ENCODE results near the gene CILP. TPM values are rescaled to one million over a fixed set of nuclear protein-coding genes. Genes with fewer than 3 reads are reported as not detected.
"Not testable (repeated sequence)": the region's sequence is repeated elsewhere in the genome, so short reads cannot be mapped to it uniquely, and the experiment has no call there.

Gene CILP
- total and polyA plus RNA-seq, 2 donors: 49.3 to 72.2 TPM

GRCh38 chr15:65245096-65245856, 34.0 kb upstream of the CILP start:
- 49% methylated on average over 11 of the region's 11 CpGs for WGBS
- Histone ChIP-seq H3K27ac (ENCODE audit: low read depth) (no peak overlapping the region), H3K4me1 (ENCODE audit: insufficient read depth) (no peaks in the 10 kb centered on the region), H3K4me3 (ENCODE audit: low read depth, low read length) (no peak overlapping the region), H3K36me3 (ENCODE audit: insufficient read depth) (no peaks in the 10 kb centered on the region)
- peak; percentile 35 for DNase-seq (ENCODE audit: extremely low spot score)

- no peak for DNase-seq (ENCODE audit: extremely low spot score)
- Histone ChIP-seq H3K36me3 (ENCODE audit: insufficient read depth) (no peaks in the 10 kb centered on the region), H3K4me3 (ENCODE audit: low read depth, low read length) (no peak overlapping the region), H3K27ac (ENCODE audit: low read depth) (no peak overlapping the region), H3K4me1 (ENCODE audit: insufficient read depth) (no peaks in the 10 kb centered on the region)
Observed at GRCh38 chr15:65244638-65245037, 33.4 kb upstream of the CILP start.

GRCh38 chr15:65236443-65236842, 25.2 kb upstream of the CILP start:
- not testable (repeated sequence) for DNase-seq (ENCODE audit: extremely low spot score); H3K27ac ChIP-seq (ENCODE audit: low read depth); H3K4me3 ChIP-seq (ENCODE audit: low read depth, low read length); H3K36me3 ChIP-seq (ENCODE audit: insufficient read depth); H3K4me1 ChIP-seq (ENCODE audit: insufficient read depth)
- WGBS: 94% methylated on average over 8 of the region's 8 CpGs

- no peak for DNase-seq (ENCODE audit: extremely low spot score)
- Histone ChIP-seq H3K4me1 (ENCODE audit: insufficient read depth) (no peaks in the 10 kb centered on the region), H3K4me3 (ENCODE audit: low read depth, low read length) (no peak overlapping the region), H3K36me3 (ENCODE audit: insufficient read depth) (no peaks in the 10 kb centered on the region), H3K27ac (ENCODE audit: low read depth) (no peak overlapping the region)
- WGBS: 67% methylated on average over 5 of the region's 5 CpGs
Observed at GRCh38 chr15:65233696-65234095, 22.4 kb upstream of the CILP start.

- WGBS: 79% methylated on average over 3 of the region's 3 CpGs
- Histone ChIP-seq H3K4me3 (ENCODE audit: low read depth, low read length) (no peak overlapping the region), H3K27ac (ENCODE audit: low read depth) (no peak overlapping the region), H3K36me3 (ENCODE audit: insufficient read depth) (no peaks in the 10 kb centered on the region), H3K4me1 (ENCODE audit: insufficient read depth) (no peaks in the 10 kb centered on the region)
- no peak for DNase-seq (ENCODE audit: extremely low spot score)
Observed at GRCh38 chr15:65232520-65232919, 21.2 kb upstream of the CILP start.

- H3K4me1 ChIP-seq (ENCODE audit: insufficient read depth): no peaks in the 10 kb centered on the region
- H3K36me3 ChIP-seq (ENCODE audit: insufficient read depth): no peaks in the 10 kb centered on the region
- H3K27ac ChIP-seq (ENCODE audit: low read depth): no peak overlapping the region
- H3K4me3 ChIP-seq (ENCODE audit: low read depth, low read length): no peak overlapping the region
- WGBS: 90% methylated on average over 10 of the region's 10 CpGs
- DNase-seq (ENCODE audit: extremely low spot score): no peak
Observed at GRCh38 chr15:65231306-65231705, 20.0 kb upstream of the CILP start.

- 74% methylated on average over 4 of the region's 10 CpGs for WGBS
- not testable (repeated sequence) for H3K4me3 ChIP-seq (ENCODE audit: low read depth, low read length); H3K4me1 ChIP-seq (ENCODE audit: insufficient read depth); DNase-seq (ENCODE audit: extremely low spot score); H3K27ac ChIP-seq (ENCODE audit: low read depth); H3K36me3 ChIP-seq (ENCODE audit: insufficient read depth)
Observed at GRCh38 chr15:65226901-65227300, 15.6 kb upstream of the CILP start.

- Histone ChIP-seq H3K27ac (ENCODE audit: low read depth) (no peak overlapping the region), H3K4me1 (ENCODE audit: insufficient read depth) (no peaks in the 10 kb centered on the region), H3K4me3 (ENCODE audit: low read depth, low read length) (no peak overlapping the region), H3K36me3 (ENCODE audit: insufficient read depth) (no peaks in the 10 kb centered on the region)
- DNase-seq (ENCODE audit: extremely low spot score): no peak
- 93% methylated on average over 3 of the region's 3 CpGs for WGBS
Observed at GRCh38 chr15:65226221-65226620, 14.9 kb upstream of the CILP start.

GRCh38 chr15:65223996-65224395, 12.7 kb upstream of the CILP start:
- WGBS: 83% methylated on average over 6 of the region's 6 CpGs
- no peak for DNase-seq (ENCODE audit: extremely low spot score)

GRCh38 chr15:65222891-65223290, 11.6 kb upstream of the CILP start:
- DNase-seq (ENCODE audit: extremely low spot score): no peak
- WGBS: 87% methylated on average over 4 of the region's 4 CpGs
- no peak overlapping the region for H3K4me3 ChIP-seq (ENCODE audit: low read depth, low read length)
- no peaks in the 10 kb centered on the region for H3K4me1 ChIP-seq (ENCODE audit: insufficient read depth)
- H3K27ac ChIP-seq (ENCODE audit: low read depth): no peak overlapping the region
- no peaks in the 10 kb centered on the region for H3K36me3 ChIP-seq (ENCODE audit: insufficient read depth)

More at GRCh38 chr15:65223996-65224395, 12.7 kb upstream of the CILP start:
- H3K4me1 ChIP-seq (ENCODE audit: insufficient read depth): no peaks in the 10 kb centered on the region
- no peaks in the 10 kb centered on the region for H3K36me3 ChIP-seq (ENCODE audit: insufficient read depth)
- H3K4me3 ChIP-seq (ENCODE audit: low read depth, low read length): no peak overlapping the region
- no peak overlapping the region for H3K27ac ChIP-seq (ENCODE audit: low read depth)

- no peak for DNase-seq (ENCODE audit: extremely low spot score)
- WGBS: 96% methylated on average over 2 of the region's 2 CpGs
- Histone ChIP-seq H3K27ac (ENCODE audit: low read depth) (no peak overlapping the region), H3K4me1 (ENCODE audit: insufficient read depth) (no peaks in the 10 kb centered on the region), H3K4me3 (ENCODE audit: low read depth, low read length) (no peak overlapping the region), H3K36me3 (ENCODE audit: insufficient read depth) (no peaks in the 10 kb centered on the region)
Observed at GRCh38 chr15:65221697-65222096, 10.4 kb upstream of the CILP start.

GRCh38 chr15:65219137-65219536, 7.9 kb upstream of the CILP start:
- Histone ChIP-seq H3K4me3 (ENCODE audit: low read depth, low read length) (no peak overlapping the region), H3K36me3 (ENCODE audit: insufficient read depth) (no peaks in the 10 kb centered on the region), H3K27ac (ENCODE audit: low read depth) (no peak overlapping the region), H3K4me1 (ENCODE audit: insufficient read depth) (no peaks in the 10 kb centered on the region)
- WGBS: 91% methylated on average over 3 of the region's 3 CpGs
- no peak for DNase-seq (ENCODE audit: extremely low spot score)

GRCh38 chr15:65217526-65218482, 6.5 kb upstream of the CILP start:
- DNase-seq (ENCODE audit: extremely low spot score): no peak
- no peak overlapping the region for H3K27ac ChIP-seq (ENCODE audit: low read depth)
- H3K4me3 ChIP-seq (ENCODE audit: low read depth, low read length): no peak overlapping the region
- H3K36me3 ChIP-seq (ENCODE audit: insufficient read depth): no peaks in the 10 kb centered on the region
- 86% methylated on average over 10 of the region's 10 CpGs for WGBS
- H3K4me1 ChIP-seq (ENCODE audit: insufficient read depth): no peaks in the 10 kb centered on the region

GRCh38 chr15:65215496-65215895, 4.2 kb upstream of the CILP start:
- Histone ChIP-seq H3K27ac (ENCODE audit: low read depth) (no peak overlapping the region), H3K4me3 (ENCODE audit: low read depth, low read length) (no peak overlapping the region), H3K4me1 (ENCODE audit: insufficient read depth) (no peaks in the 10 kb centered on the region), H3K36me3 (ENCODE audit: insufficient read depth) (no peaks in the 10 kb centered on the region)
- no peak for DNase-seq (ENCODE audit: extremely low spot score)

Data from urinary bladder (tissue), 4 donors.